OCI-LY3 (cell line): ENCODE measurements around the gene CTNND2.

Experiments used
- H2AFZ ChIP-seq: fragments of 200-600, 300-600 bp; shearing (Covaris generic); 2 replicates; pipeline ENCODE4 v1.6.0; 2014; ENCODE audit warnings: antibody characterized with exemption, low read depth, low read length
- H3K27ac ChIP-seq: fragments of 200-600, 300-600 bp; sonication (generic); 2 replicates; pipeline ENCODE4 v1.5.1; 2014; ENCODE audit warnings: mild to moderate bottlenecking, low read length, moderate library complexity, mixed read lengths
- H3K27me3 ChIP-seq: fragments of 200-600, 300-600 bp; sonication (generic); 2 replicates; pipeline ENCODE4 v1.6.1; 2014; ENCODE audit warnings: low read depth, low read length, mixed read lengths
- H3K36me3 ChIP-seq: fragments of 200-600, 300-600 bp; sonication (generic); replicated peaks from 2 replicates; pipeline ENCODE3; 2014; ENCODE audit warnings: low read depth, low read length, mixed read lengths
- H3K4me1 ChIP-seq: fragments of 300-600, 200-600 bp; sonication (generic); 2 replicates; pipeline ENCODE4 v1.6.1; 2014; ENCODE audit warnings: low read length, mixed read lengths
- H3K4me2 ChIP-seq: fragments of 200-600, 300-600 bp; sonication (generic); 2 replicates; pipeline ENCODE4 v1.6.1; 2014; ENCODE audit warnings: low read length, mixed read lengths
- H3K4me3 ChIP-seq: fragments of 300-600, 200-600 bp; sonication (generic); 2 replicates; pipeline ENCODE4 v1.5.1; 2014; ENCODE audit warnings: antibody characterized with exemption, mild to moderate bottlenecking, low read length, moderate library complexity
- H3K79me2 ChIP-seq: fragments of 300-600, 200-600 bp; shearing (Covaris generic); 2 replicates; pipeline ENCODE4 v1.6.1; 2014; ENCODE audit warnings: mild to moderate bottlenecking, low read length, mixed read lengths
- H3K9ac ChIP-seq: fragments of 300-600, 200-600 bp; shearing (Covaris generic); 2 replicates; pipeline ENCODE4 v1.6.0; 2014; ENCODE audit warnings: mild to moderate bottlenecking, low read length, moderate library complexity
- H3K9me3 ChIP-seq: fragments of 200-600, 300-600 bp; shearing (Covaris generic); 2 replicates; pipeline ENCODE4 v1.6.1; 2014; ENCODE audit warnings: low read length, mixed read lengths; ENCODE audit not compliant: insufficient read depth
- H4K20me1 ChIP-seq: fragments of 200-600, 300-600 bp; sonication (generic); 2 replicates; pipeline ENCODE4 v1.6.1; 2016; ENCODE audit warnings: low read length, mixed read lengths; ENCODE audit not compliant: insufficient read depth
- CTCF ChIP-seq: fragments of 200-600, 300-600 bp; sonication (generic); IDR thresholded peaks from 2 replicates; pipeline ENCODE4 v1.5.1; 2014; ENCODE audit warnings: antibody characterized with exemption, low read length, low read depth
- EZH2phosphoT487 ChIP-seq: fragments of 200-600 bp; shearing (Covaris generic); IDR thresholded peaks from 2 replicates; pipeline ENCODE4 v1.6.1; 2018; ENCODE audit warnings: antibody characterized with exemption, mixed run types, low read depth

CTNND2 gene

DNA sequence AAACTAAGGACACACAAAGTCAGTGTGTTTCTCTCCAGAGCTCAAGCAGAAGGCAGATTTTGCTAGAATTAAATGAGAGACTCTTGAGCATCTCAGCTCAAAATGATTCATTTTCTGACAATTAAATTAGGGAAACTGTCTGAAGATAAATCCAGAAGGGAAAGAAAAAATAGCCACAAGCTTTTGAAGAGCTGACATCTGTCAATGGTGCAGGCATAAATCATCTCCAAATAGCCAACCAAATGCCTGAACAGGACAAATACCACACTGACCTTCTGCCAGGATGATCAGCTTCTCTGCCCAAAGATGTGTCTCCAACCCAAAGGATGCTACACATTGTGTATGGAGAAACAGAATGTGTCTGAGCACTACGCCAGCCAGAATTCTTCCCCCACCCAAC, 199.3 kb downstream of the CTNND2 start:
- Histone ChIP-seq H3K27ac (no peak overlapping the region), H3K9me3 (no peaks in the 10 kb centered on the region), H2AFZ (no peak overlapping the region), H3K4me3 (no peak overlapping the region), H3K9ac (no peak overlapping the region), H3K4me1 (no peaks in the 10 kb centered on the region), H3K4me2 (no peak overlapping the region), H3K79me2 (no peaks in the 10 kb centered on the region), H3K36me3 (no peaks in the 10 kb centered on the region), H4K20me1 (no peaks in the 10 kb centered on the region), H3K27me3 (no peaks in the 10 kb centered on the region)
- TF ChIP-seq CTCF (no peak), EZH2phosphoT487 (no peak)

GRCh38 chr5:11700391-11700790, 203.9 kb downstream of the CTNND2 start:
- no peaks in the 10 kb centered on the region for H3K27me3 ChIP-seq
- H3K79me2 ChIP-seq, result no peaks in the 10 kb centered on the region
- no peaks in the 10 kb centered on the region for H3K4me1 ChIP-seq
- no peaks in the 10 kb centered on the region for H3K36me3 ChIP-seq
- TF ChIP-seq EZH2phosphoT487, result no peak
- H3K9ac ChIP-seq, result no peak overlapping the region
- H3K4me2 ChIP-seq, result no peak overlapping the region
- H3K27ac ChIP-seq, result no peak overlapping the region
- H3K4me3 ChIP-seq, result no peak overlapping the region
- no peaks in the 10 kb centered on the region for H3K9me3 ChIP-seq
- H4K20me1 ChIP-seq, result no peaks in the 10 kb centered on the region
- H2AFZ ChIP-seq, result no peak overlapping the region

DNA sequence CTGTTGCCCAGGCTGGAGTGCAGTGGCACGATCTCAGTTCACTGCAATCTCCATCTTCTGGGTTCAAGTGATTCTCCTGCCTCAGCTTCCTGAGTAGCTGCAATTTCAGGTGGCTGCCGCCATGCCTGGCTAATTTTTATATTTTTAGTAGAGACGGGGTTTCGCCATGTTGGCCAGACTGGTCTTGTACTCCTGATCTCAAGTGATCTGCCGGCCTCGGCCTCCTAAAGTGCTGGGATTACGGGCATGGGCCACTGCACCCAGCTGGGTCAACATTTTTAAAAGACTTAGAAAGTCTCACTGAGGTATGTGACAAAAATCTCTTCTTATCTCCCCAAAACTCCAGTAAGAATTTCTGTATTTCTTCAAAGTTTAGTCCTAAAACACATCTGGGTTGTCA, 211.6 kb downstream of the CTNND2 start:
- no peaks in the 10 kb centered on the region for H3K79me2 ChIP-seq
- H4K20me1 ChIP-seq, result no peaks in the 10 kb centered on the region
- H3K9ac ChIP-seq, result no peak overlapping the region
- H3K9me3 ChIP-seq, result no peaks in the 10 kb centered on the region
- H2AFZ ChIP-seq, result no peak overlapping the region
- H3K27me3 ChIP-seq, result no peaks in the 10 kb centered on the region
- H3K4me3 ChIP-seq, result no peak overlapping the region
- no peaks in the 10 kb centered on the region for H3K4me1 ChIP-seq
- TF ChIP-seq EZH2phosphoT487, result no peak
- no peak for TF ChIP-seq CTCF
- H3K4me2 ChIP-seq, result no peak overlapping the region
- no peaks in the 10 kb centered on the region for H3K36me3 ChIP-seq
- no peak overlapping the region for H3K27ac ChIP-seq

GRCh38 chr5:11687498-11687897, 216.7 kb downstream of the CTNND2 start:
- H2AFZ ChIP-seq, result no peak overlapping the region
- peaks cover 2% of the 10 kb centered on the region; the same call in 1 of the 2 replicates for H3K4me1 ChIP-seq
- H3K4me3 ChIP-seq, result no peak overlapping the region
- H4K20me1 ChIP-seq, result no peaks in the 10 kb centered on the region
- no peak overlapping the region for H3K9ac ChIP-seq
- no peak overlapping the region for H3K27ac ChIP-seq
- no peaks in the 10 kb centered on the region for H3K36me3 ChIP-seq
- no peaks in the 10 kb centered on the region for H3K27me3 ChIP-seq
- TF ChIP-seq CTCF (no peak), EZH2phosphoT487 (no peak)
- no peaks in the 10 kb centered on the region for H3K79me2 ChIP-seq
- H3K4me2 ChIP-seq, result no peak overlapping the region
- no peaks in the 10 kb centered on the region for H3K9me3 ChIP-seq

GRCh38 chr5:11684607-11685006, 219.6 kb downstream of the CTNND2 start:
- H3K9ac ChIP-seq, result no peak overlapping the region
- H2AFZ ChIP-seq, result no peak overlapping the region
- peaks cover 2% of the 10 kb centered on the region; the same call in 1 of the 2 replicates for H3K4me1 ChIP-seq
- no peak overlapping the region for H3K27ac ChIP-seq
- no peak overlapping the region for H3K4me3 ChIP-seq
- H3K79me2 ChIP-seq, result no peaks in the 10 kb centered on the region
- TF ChIP-seq EZH2phosphoT487 (no peak), CTCF (no peak)
- H3K36me3 ChIP-seq, result no peaks in the 10 kb centered on the region
- no peaks in the 10 kb centered on the region for H4K20me1 ChIP-seq
- no peak overlapping the region for H3K4me2 ChIP-seq
- H3K9me3 ChIP-seq, result no peaks in the 10 kb centered on the region
- no peaks in the 10 kb centered on the region for H3K27me3 ChIP-seq
